Inflammatory macrophage (primary cell): ENCODE data around the gene YY1AP1.
"Not testable (repeated sequence)": the region's sequence is repeated elsewhere in the genome, so short reads cannot be mapped to it uniquely, and the experiment has no call there.

ENCODE experiments used
- DNase-seq, 2 donors: peaks; one replicate each; pipeline ENCODE4 v3.0.0-alpha.2; 2020 to 2022
- total RNA-seq, 18 experiments: gene quantifications; one replicate each; lab custom pipeline; 2026; ENCODE audit warnings: mixed read lengths in 6 of 18, inconsistent platforms in 2 of 18; lab: John Stamatoyannopoulos, UW

YY1AP1 gene, protein sequence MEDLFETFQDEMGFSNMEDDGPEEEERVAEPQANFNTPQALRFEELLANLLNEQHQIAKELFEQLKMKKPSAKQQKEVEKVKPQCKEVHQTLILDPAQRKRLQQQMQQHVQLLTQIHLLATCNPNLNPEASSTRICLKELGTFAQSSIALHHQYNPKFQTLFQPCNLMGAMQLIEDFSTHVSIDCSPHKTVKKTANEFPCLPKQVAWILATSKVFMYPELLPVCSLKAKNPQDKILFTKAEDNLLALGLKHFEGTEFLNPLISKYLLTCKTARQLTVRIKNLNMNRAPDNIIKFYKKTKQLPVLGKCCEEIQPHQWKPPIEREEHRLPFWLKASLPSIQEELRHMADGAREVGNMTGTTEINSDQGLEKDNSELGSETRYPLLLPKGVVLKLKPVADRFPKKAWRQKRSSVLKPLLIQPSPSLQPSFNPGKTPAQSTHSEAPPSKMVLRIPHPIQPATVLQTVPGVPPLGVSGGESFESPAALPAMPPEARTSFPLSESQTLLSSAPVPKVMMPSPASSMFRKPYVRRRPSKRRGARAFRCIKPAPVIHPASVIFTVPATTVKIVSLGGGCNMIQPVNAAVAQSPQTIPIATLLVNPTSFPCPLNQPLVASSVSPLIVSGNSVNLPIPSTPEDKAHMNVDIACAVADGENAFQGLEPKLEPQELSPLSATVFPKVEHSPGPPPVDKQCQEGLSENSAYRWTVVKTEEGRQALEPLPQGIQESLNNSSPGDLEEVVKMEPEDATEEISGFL
- total RNA-seq = 25.7 to 45.4 (median 31.3) reads per million in 18 experiments

DNA sequence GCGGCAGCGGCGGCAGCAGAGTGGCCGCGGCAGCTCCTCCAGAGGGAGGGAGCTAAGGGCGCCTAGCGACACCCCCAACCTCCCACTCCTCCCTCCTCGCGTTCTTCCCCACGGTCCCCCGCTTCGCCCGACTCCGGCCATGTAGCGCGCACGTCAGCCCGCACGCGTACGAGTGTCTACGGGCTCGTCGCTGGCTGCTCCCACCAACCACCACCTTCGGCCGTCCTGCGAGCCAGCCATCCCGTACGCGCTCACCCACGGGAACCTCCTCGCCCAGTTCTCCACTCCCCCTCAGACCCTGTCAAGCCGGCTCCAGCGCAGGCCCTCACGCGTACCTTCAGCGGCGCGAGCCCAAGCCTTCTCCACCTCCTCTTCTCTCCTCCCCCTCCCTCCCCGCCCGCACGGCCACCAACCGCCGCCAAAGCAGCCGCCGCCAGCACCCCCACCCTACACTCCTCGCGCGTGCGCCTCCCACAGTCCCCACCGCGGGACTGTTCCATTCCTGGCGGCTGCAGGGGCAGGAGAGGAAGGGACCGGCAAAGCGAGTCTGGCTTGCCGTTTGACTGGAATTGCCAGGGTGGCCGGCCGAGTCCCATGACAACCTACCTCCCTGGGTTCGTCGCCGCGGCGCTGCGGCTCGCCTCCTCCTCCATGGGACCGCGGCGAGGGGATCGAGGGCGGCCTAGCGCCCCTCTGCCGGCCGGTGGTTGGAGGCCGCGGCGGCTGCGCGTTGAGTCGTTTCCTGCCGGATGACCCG is at the start of gene YY1AP1:
YY1AP1 (minus strand) TSS at position 451 of the 757 bp plus-strand sequence. CDS start 8,338 bp downstream, outside the sequence.
- peak; percentile 80 to 86 for DNase-seq

DNA sequence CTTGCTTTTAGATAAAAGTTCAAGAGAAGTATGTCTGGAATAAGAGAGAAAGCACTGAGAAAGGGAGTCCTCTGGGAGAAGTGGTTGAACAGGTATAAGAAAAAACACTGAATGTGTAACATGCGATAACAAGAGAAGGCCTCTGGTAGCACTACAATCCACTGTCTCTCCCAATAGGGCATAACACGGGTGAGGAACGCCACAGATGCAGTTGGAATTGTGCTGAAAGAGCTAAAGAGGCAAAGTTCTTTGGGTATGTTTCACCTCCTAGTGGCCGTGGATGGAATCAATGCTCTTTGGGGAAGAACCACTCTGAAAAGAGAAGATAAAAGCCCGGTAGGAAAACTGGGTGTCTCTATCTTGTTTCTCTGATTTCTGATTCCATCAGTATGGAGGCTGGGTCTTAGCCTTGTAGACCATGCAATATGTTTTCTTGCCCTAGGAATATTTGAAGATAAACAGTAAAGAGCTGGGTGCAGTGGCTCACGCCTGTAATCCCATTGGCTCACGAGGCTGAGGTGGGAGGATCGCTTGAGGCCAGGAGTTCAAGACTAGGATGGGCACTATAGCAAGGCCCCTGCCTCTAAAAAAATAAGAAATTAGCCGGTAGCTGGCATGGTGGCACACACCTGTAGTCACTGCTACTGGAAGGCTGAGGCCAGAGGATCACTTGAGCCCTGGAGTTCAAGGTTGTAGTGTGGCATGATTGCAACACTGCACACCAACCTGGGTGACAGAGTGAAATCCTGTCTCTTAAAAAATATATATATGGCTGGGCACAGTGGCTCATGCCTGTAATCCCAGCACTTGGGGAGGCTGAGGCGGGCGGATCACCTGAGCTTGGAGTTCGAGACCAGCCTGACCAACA is 40.7 kb upstream of the YY1AP1 start:
- peak; percentile 60 for DNase-seq

DNA sequence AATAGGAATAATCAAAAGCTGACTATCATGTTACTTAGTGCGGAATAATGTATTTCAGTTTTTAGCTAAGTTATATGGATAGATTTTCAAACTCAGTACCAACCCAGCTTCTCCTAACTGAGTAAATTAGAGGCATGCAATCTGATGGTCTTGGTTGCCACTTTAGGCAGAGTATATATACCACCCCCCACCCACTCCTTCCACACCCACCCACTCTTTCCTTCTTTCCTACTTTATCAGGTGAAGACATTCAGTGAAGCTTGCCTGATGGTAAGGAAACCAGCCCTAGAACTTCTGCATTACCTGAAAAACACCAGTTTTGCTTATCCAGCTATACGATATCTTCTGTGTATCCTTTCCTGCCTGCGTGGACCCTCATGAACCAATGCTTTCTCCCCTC is 36.6 kb upstream of the YY1AP1 start:
- no peak for DNase-seq

DNA sequence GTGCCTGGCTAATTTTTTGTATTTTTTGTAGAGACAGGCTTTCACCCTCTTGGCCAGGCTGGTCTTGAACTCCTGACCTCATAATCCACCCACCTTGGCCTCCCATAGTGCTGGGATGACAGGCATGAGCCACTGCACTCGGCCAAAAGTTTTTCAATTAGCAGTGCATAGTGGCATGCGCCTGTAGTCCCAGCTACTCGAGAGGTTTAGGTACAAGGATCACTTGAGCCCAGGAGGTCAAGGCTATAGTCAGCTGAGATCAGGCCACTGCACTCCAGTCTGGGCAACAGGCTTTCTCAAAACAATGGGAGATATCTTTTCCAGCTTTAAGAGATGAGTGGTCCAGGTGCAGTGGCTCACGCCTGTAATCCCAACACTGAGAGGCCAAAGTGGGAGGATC is 31.1 kb upstream of the YY1AP1 start:
- DNase-seq = no peak

DNA sequence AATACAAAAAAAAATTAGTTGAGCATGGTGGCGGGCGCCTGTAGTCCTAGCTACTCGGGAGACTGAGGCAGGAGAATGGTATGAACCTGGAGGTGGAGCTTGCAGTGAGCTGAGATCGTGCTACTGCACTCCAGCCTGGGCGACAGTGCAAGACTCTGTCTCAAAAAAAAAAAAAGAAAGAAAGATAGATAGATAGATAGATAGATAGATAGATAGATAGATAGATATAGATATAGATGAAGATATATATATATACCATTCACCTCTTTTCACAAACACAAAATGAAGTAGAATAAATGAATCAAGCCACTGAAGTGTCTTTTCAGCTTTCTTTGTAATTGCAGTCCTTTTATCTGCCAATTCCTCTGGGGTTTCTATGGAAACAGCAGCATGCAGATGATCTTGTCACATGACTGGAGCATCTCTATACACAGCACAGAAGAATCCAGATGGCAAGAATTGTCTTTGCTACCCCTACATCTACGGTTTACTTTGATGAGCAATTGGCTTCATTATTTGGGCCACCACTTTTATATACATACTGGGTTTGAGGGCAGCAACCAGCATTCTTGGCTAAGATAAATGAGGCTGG is 30.0 kb upstream of the YY1AP1 start:
- not testable (repeated sequence) for DNase-seq

DNA sequence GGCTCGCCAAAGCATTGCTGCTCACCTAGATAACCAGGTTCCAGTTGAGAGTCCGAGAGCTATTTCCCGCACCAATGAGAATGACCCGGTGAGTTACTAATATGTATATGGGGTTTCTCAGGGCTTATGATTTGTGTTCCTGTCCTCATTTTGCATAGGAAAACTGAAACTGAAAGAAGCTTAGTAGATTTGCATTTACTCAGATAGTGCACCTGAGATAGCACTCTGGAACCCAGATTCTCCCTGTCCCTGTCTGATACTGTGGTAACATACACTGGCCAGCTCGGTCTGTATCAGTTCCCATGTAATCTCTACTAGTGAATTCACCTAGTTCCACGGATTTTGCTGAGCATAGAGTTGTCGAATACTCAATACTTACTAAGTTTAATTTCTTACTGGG is 28.5 kb upstream of the YY1AP1 start:
- DNase-seq = no peak

DNA sequence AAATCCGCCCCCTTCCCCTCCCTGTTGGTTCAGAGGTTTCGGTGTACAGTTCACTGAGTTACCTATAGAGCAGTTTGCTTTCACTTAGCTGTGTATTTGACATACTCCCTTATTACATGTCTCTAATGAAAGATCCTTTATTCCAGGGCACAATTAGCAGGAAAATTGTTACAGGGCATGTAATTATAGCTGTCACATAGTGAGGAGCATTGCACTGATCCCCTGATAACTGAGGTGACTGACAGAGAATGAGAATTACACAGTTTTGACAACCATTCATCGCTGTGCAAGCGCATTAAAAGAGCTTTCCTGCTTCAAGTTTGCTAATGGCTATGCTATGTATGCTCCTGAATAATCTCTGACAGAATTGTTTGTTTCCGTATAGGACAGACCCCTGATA is 27.2 kb upstream of the YY1AP1 start:
- no peak for DNase-seq

DNA sequence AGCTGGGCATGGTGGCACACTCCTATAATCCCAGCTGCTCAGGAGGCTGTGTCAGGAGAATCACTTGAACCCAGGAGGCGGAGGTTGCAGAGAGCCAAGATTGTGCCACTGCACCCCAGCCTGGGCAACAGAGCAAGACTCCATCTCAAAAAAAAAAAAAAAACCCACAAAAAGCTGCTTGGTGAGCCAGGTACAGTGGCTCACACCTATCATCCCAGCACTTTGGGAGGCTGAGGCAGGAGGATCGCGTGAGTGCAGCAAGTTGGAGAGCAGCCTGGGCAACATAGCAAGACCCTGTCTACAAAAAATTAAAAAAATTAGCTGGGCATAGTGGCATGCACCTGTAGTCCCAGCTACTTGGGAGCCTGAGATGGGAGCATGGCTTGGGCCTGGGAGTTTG is 26.5 kb upstream of the YY1AP1 start:
- not testable (repeated sequence) for DNase-seq

DNA sequence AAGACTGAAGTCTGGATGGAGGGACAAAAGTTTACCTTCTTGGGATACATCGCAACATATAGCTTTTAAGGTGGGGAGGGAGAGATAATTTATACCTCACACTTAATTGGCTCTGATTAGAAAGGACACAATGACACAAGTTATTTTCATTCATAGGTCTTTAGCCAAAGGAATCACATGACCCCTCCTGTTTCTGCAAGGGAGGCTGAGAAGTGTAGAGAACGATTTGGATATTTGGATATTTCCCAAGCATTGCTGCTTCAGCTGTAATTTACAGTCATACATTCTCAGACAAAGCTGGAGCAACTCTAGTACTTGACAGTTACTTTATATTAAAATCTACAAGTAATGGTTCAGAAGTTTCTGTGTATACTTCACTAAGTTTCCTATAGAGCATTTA is 24.5 kb upstream of the YY1AP1 start:
- no peak for DNase-seq

DNA sequence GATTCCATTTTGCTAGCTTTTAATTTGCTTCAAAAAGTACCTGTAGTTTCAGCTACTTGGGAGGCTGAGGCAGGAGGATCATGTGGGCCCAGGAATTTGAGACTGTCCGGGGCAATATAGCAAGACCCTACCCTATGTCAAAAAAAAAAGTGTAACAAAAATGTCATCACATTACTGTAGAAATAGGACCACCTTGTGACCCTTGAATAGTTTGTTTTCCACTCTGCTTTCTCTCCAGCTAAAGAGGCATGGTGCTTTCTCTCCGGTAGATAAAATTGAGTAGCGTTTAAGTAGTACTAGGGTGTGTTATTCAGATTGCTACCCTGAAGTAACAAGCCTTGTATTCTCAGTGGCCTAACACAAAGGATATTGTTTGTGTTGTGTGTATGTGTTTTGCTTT is 24.1 kb upstream of the YY1AP1 start:
- DNase-seq = peak in 1 of 2 donors; percentile 14

DNA sequence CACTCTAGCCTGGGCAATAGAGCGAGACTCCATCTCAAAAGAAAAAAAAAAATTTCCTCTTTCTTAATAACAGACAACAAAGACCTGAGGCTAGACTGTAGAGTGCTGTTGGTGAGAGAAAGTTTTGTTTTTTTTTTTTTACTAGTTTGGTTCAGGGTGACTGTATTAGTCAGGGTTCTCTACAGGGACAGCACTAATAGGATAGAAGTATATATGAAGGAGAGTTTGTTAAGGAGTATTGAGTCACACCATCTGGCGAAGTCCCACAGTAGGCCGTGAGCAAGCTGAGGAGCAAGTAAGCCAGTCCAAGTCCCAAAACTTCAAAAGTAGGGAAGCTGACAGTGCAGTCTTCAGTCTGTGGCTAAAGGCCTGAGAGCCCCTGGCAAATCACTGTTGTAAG is 22.9 kb upstream of the YY1AP1 start:
- not testable (repeated sequence) for DNase-seq

DNA sequence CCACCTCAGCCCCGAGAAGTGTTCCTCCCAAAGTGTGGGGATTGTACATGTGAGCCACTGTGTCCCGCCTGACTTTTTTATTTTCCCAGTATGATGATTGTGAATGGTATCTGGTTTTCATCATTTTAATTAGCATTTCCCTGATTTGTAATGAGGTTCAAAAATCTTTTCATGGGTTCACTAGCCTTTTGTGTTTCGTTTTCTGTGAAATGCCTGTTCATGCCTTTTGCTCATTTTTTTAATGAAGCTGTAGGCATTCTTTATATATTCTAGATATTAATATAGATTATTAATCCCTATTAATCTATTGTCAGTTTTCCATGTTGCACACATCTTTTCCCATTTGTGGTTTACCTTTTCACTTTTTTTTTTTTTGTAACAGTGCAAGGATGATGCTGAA is 20.8 kb upstream of the YY1AP1 start:
- no peak for DNase-seq

DNA sequence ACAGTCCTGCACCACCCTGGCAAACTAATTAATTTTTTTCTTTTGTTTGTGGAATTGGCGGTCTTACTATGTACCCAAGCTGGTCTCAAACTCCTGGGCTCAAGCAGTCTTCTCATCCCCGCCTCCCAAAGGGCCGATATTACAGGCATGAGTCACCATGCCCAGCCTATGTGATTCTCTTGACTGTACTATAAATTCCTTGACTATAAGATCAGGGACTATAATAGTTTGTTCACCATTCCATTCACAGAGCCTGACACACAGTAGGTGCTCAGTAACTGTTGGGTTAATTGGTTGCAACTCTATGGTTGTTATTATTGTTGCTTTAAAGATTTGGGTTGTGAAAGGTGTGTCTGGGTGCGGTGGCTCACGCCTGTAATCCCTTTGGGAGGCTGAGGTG is 17.6 kb upstream of the YY1AP1 start:
- DNase-seq = no peak

DNA sequence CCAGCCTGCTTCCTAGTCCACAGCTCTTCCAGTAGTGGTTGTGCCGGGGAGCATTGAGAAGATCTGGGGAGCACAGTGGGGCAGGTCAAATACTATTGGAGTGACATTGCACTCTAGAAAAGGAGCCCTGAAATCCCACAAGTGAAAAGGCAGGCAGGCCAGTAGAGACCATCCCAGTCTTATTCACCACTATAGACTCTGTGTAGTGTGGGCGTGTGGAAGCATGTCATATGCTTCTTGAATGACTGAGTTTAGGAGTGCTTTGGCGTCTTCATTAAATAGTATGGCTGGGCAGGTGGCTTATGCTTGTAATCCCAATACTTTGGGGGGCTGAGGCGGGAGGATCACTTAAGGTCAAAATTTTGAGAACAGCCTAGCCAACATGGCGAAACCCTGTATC is 15.8 kb upstream of the YY1AP1 start:
- peak in 1 of 2 donors; percentile 26 for DNase-seq

DNA sequence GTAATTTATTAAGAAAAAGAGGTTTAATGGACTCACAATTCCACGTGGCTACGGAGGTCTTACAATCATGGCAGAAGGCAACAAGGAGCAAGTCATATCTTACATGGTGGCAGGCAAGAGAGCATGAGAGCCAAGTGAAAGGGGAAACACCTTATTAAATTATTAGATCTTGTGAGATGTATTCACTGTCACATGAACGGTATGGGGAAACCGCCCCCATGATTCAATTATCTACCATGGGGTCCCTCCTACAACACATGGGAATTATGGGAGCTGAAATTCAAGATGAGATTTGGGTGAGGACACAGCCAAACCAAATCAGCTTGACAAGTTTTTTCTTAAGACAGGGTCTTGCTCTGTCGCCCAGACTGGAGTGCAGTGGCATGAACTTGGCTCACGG is 14.6 kb upstream of the YY1AP1 start:
- peak; percentile 65 to 66 for DNase-seq

DNA sequence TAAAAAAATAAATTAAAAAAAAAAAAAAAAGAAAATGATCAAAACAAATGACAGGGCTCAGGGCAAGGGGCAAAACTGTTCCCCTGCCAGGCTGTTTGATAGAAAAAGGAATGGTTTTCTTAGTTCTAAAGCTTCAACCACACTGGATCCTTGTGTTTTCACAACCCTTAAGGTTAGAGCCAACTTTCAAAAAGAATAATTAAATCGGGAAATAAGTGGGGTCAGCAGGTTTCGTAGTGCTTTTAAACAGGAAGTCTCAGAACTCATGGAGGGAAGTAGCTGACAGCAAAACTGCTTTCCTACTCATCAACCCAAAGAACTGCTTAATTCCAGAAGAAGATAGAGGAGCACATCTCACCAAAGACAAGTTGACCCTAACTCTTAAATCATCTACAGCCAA is 13.1 kb upstream of the YY1AP1 start:
- DNase-seq = not testable (repeated sequence)

DNA sequence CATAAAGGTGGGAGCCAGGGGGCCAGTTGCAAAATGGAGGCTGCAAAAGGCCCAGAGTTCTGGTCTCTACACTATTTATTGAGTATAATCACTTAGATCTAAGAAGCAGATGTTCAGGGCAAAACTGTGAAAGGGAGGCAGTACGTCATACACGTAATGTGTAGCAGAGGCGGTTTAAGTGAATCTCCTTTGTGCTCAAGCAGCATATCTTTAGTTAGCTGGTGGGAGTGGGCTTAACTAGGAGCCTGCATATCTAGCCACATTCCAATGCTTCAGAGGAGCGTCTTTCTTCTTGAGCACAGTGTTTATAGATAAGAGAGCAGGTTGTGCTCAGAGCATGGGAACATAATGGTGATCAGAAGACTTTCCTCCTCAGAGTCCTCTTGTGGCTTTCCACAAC is 10.5 kb upstream of the YY1AP1 start:
- not testable (repeated sequence) for DNase-seq

DNA sequence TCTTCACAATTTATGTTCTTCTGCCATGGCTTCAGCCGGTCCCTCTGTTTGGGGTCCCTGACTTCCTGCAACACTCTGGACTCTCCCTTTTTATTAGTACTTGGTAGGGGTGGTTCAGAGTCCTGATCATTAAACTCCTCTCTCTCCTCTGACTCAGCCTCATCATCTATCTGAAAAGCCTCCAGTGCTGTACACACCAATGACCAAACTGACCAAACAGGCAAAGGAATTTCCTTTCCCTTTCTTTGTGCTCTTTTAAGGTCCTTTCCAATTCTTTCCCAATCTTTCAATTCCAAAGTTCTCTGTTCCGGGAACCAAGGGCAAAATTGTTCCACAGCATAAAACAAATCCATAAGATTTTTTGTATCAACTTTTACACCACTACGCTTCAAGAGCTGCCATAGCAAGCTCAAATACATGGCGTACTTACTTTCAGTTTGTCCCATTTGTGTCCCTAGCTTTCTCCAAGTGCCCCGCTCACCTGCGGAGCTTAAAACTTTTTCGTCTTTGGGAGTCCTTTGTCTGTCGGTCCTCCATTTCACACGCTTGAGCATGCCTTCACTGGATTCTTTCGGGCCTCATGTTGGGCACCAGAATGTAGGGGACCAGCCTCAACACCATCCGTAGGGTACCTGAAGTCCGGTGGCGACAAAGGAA is 9.9 kb upstream of the YY1AP1 start:
- no peak for DNase-seq

DNA sequence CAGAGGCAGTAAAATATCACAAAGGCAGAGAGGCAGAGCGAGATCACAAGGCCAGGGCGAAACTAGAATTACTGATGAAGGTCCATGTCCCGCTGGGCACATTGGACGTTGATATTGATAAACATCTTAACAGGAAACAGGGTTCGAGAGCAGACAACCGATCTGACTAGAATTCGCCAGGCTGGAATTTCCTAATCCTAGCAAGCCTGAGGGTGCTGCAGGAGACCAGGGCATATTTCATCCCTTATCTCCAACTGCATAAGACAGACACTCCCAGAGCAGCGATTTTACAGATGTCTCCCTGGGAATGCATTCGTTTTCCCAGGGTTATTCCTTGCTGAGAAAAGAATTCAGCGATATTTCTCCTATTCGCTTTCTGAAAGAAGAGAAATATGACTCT is 9.0 kb upstream of the YY1AP1 start:
- not testable (repeated sequence) for DNase-seq

DNA sequence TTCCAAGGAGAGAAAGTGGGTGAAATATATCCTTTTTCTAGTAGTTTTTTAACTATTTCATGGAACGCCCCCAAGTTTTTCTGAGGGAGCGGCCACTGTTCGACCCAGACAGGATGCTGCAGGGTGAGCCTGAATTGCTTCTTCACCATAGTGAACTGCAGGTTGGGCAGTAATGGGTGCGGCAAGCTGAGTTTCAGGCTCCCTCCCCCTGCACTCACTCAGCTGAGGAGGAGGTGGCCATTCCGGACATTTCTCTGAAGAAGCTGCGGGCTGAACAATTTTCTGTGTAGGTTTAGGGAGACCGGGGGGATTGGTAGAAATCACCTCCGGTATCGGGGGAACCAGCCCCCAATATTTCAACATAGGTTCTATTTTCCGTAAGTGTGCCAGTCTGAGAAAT is 8.5 kb upstream of the YY1AP1 start:
- no peak for DNase-seq

DNA sequence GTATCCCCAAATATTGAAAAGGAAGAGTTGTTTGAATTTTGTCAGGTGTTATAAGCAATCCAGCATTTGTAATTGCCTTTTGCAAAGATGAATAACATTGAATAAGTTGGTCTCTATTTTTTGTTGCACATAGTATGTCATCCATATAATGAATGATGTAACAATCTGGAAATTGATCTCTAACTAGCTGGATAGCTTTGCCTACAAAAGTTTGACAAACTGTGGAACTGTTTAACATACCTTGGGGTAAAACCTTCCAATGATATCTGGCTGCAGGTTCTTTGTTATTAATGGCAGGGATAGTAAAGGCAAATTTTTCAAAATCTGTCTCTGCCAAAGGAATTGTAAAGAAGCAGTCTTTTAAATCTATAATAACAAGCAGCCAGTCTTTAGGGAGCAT is 8.0 kb upstream of the YY1AP1 start:
- no peak for DNase-seq
